HEK293T (cell line): ENCODE results near the gene WDR36.

ENCODE experiments used
- BHLHE40 ChIP-seq: fragments of 450-650 bp; IDR thresholded peaks from 2 replicates; pipeline ENCODE4 v1.6.1; 2016; ENCODE audit warnings: mild to moderate bottlenecking, moderate library complexity, borderline replicate concordance
- HDGF ChIP-seq: fragments of 450-650 bp; IDR thresholded peaks from 2 replicates; pipeline ENCODE4 v1.6.1; 2017; ENCODE audit warnings: antibody characterized with exemption, borderline replicate concordance
- LEF1 ChIP-seq: fragments of 450-650 bp; IDR thresholded peaks from 2 replicates; pipeline ENCODE4 v1.6.1; 2017; ENCODE audit warnings: mild to moderate bottlenecking, borderline replicate concordance
- TF ChIP-seq, protein P1 (sequence below): fragments of 450-650 bp; IDR thresholded peaks from 2 replicates; pipeline ENCODE4 v1.6.1; 2016

GRCh38 chr5:111170279-111170678 lies 78.1 kb downstream of the WDR36 start:
- no peak for TF ChIP-seq BHLHE40
- TF ChIP-seq LEF1, result no peak
- no peak for TF ChIP-seq HDGF
- TF ChIP-seq, protein P1, sequence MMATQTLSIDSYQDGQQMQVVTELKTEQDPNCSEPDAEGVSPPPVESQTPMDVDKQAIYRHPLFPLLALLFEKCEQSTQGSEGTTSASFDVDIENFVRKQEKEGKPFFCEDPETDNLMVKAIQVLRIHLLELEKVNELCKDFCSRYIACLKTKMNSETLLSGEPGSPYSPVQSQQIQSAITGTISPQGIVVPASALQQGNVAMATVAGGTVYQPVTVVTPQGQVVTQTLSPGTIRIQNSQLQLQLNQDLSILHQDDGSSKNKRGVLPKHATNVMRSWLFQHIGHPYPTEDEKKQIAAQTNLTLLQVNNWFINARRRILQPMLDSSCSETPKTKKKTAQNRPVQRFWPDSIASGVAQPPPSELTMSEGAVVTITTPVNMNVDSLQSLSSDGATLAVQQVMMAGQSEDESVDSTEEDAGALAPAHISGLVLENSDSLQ, result no peak
